Raji (cell line): ENCODE results near the gene USP17L24.
"Not testable (repeated sequence)": the region's sequence is repeated elsewhere in the genome, so short reads cannot be mapped to it uniquely, and the experiment has no call there.

Source experiments
- POLR2A ChIP-seq: IDR thresholded peaks from 2 replicates; pipeline ENCODE4 v1.6.1; 2011; ENCODE audit warnings: low read depth, low read length, control low read depth; ENCODE audit not compliant: insufficient read depth

USP17L24 gene, protein sequence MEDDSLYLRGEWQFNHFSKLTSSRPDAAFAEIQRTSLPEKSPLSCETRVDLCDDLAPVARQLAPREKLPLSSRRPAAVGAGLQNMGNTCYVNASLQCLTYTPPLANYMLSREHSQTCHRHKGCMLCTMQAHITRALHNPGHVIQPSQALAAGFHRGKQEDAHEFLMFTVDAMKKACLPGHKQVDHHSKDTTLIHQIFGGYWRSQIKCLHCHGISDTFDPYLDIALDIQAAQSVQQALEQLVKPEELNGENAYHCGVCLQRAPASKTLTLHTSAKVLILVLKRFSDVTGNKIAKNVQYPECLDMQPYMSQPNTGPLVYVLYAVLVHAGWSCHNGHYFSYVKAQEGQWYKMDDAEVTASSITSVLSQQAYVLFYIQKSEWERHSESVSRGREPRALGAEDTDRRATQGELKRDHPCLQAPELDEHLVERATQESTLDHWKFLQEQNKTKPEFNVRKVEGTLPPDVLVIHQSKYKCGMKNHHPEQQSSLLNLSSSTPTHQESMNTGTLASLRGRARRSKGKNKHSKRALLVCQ

DNA sequence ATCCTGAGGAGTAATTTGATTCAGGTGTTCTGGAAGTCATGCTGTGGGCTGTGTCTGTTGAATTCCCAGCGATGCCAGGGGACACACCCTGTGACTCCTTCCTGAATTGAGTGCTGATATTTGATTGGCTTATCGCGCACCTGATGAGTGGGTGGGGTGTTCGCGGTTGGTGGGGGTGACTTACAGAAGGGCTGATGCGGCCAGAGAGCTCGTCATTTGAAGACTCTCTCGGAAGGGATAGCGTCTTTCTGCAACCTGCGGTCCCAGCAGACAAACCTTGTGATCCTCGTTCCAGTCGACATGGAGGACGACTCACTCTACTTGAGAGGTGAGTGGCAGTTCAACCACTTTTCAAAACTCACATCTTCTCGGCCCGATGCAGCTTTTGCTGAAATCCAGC is at the start of gene USP17L24:
TSS of gene USP17L24 (plus strand) at position 301 of the 400 bp plus-strand sequence. CDS start at position 301, 0 bp downstream.
- TF ChIP-seq POLR2A = not testable (repeated sequence)

DNA sequence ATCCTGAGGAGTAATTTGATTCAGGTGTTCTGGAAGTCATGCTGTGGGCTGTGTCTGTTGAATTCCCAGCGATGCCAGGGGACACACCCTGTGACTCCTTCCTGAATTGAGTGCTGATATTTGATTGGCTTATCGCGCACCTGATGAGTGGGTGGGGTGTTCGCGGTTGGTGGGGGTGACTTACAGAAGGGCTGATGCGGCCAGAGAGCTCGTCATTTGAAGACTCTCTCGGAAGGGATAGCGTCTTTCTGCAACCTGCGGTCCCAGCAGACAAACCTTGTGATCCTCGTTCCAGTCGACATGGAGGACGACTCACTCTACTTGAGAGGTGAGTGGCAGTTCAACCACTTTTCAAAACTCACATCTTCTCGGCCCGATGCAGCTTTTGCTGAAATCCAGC is 4.6 kb downstream of the USP17L24 start, which contains the start of gene USP17L25:
TSS of gene USP17L25 (plus strand) at position 301 of the 400 bp plus-strand sequence. CDS start at position 301, 0 bp downstream.
- not testable (repeated sequence) for TF ChIP-seq POLR2A

DNA sequence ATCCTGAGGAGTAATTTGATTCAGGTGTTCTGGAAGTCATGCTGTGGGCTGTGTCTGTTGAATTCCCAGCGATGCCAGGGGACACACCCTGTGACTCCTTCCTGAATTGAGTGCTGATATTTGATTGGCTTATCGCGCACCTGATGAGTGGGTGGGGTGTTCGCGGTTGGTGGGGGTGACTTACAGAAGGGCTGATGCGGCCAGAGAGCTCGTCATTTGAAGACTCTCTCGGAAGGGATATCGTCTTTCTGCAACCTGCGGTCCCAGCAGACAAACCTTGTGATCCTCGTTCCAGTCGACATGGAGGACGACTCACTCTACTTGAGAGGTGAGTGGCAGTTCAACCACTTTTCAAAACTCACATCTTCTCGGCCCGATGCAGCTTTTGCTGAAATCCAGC is 9.4 kb downstream of the USP17L24 start, which contains the start of gene USP17L26:
TSS of gene USP17L26 (plus strand) at position 301 of the 400 bp plus-strand sequence. CDS start at position 301, 0 bp downstream.
- not testable (repeated sequence) for TF ChIP-seq POLR2A

DNA sequence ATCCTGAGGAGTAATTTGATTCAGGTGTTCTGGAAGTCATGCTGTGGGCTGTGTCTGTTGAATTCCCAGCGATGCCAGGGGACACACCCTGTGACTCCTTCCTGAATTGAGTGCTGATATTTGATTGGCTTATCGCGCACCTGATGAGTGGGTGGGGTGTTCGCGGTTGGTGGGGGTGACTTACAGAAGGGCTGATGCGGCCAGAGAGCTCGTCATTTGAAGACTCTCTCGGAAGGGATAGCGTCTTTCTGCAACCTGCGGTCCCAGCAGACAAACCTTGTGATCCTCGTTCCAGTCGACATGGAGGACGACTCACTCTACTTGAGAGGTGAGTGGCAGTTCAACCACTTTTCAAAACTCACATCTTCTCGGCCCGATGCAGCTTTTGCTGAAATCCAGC is 14.1 kb downstream of the USP17L24 start, which contains the start of gene USP17L5:
TSS of gene USP17L5 (plus strand) at position 301 of the 400 bp plus-strand sequence. CDS start at position 301, 0 bp downstream.
- TF ChIP-seq POLR2A = not testable (repeated sequence)

DNA sequence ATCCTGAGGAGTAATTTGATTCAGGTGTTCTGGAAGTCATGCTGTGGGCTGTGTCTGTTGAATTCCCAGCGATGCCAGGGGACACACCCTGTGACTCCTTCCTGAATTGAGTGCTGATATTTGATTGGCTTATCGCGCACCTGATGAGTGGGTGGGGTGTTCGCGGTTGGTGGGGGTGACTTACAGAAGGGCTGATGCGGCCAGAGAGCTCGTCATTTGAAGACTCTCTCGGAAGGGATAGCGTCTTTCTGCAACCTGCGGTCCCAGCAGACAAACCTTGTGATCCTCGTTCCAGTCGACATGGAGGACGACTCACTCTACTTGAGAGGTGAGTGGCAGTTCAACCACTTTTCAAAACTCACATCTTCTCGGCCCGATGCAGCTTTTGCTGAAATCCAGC is 18.9 kb downstream of the USP17L24 start, which contains the start of gene USP17L27:
TSS of gene USP17L27 (plus strand) at position 301 of the 400 bp plus-strand sequence. CDS start at position 301, 0 bp downstream.
- not testable (repeated sequence) for TF ChIP-seq POLR2A

DNA sequence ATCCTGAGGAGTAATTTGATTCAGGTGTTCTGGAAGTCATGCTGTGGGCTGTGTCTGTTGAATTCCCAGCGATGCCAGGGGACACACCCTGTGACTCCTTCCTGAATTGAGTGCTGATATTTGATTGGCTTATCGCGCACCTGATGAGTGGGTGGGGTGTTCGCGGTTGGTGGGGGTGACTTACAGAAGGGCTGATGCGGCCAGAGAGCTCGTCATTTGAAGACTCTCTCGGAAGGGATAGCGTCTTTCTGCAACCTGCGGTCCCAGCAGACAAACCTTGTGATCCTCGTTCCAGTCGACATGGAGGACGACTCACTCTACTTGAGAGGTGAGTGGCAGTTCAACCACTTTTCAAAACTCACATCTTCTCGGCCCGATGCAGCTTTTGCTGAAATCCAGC is 23.6 kb downstream of the USP17L24 start, which contains the start of gene USP17L28:
TSS of gene USP17L28 (plus strand) at position 301 of the 400 bp plus-strand sequence. CDS start at position 301, 0 bp downstream.
- not testable (repeated sequence) for TF ChIP-seq POLR2A

DNA sequence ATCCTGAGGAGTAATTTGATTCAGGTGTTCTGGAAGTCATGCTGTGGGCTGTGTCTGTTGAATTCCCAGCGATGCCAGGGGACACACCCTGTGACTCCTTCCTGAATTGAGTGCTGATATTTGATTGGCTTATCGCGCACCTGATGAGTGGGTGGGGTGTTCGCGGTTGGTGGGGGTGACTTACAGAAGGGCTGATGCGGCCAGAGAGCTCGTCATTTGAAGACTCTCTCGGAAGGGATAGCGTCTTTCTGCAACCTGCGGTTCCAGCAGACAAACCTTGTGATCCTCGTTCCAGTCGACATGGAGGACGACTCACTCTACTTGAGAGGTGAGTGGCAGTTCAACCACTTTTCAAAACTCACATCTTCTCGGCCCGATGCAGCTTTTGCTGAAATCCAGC is 28.4 kb downstream of the USP17L24 start, which contains the start of gene USP17L29:
TSS of gene USP17L29 (plus strand) at position 301 of the 400 bp plus-strand sequence. CDS start at position 301, 0 bp downstream.
- not testable (repeated sequence) for TF ChIP-seq POLR2A

DNA sequence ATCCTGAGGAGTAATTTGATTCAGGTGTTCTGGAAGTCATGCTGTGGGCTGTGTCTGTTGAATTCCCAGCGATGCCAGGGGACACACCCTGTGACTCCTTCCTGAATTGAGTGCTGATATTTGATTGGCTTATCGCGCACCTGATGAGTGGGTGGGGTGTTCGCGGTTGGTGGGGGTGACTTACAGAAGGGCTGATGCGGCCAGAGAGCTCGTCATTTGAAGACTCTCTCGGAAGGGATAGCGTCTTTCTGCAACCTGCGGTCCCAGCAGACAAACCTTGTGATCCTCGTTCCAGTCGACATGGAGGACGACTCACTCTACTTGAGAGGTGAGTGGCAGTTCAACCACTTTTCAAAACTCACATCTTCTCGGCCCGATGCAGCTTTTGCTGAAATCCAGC is 37.9 kb downstream of the USP17L24 start, which contains the start of gene USP17L30:
TSS of gene USP17L30 (plus strand) at position 301 of the 400 bp plus-strand sequence. CDS start at position 301, 0 bp downstream.
- TF ChIP-seq POLR2A = not testable (repeated sequence)
